ENCODE data around the gene IRF5. TPM values are rescaled to one million over a fixed set of nuclear protein-coding genes. Genes with fewer than 3 reads are reported as not detected.

The IRF5 gene
- total and polyA plus RNA-seq, 10 of the 15 experiments (the other 5 are each of a cell fraction or from before 2014, with no cell fraction given), result 5.4 to 90.3 (median 61.7) TPM

DNA sequence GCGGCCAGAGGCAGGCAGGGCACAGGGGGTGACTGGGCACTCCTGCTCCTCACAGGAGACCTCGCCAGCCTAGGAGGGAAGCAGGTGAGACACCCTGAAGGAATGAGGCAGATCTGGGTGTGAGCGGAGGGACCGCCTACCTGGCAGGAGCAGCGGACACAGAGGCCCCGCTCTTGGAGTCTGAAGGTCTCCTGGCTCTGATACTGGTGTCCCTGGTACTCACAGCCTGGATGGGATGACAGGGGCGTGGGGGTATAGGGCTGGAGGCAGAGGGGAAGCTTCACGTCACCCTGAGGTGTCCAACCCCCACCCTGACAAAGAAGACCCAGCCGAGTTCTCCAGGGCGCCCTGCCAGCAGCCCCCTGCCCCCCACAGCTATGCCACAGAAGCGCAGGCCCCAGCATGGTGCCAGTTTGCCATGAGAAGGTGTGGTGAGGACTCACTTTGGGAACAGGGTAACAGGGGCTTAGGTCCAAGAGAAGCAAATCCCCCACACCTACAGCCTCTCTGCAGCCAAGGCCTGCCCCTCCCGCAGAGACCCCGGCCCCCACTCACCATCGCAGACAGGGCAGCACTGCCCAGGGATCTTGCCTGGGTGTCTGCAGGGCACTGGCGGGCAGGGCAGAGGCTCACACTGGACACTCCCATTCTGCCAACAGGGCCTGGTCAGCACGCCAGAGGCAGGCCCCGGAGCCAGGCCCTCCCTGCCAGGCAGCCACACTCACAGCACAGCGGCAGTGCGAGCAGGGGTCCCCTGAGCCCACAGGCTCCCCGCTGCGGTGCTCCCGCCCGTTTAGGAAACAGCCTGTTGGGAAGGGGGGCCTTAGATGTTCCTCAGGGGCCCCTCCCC lies 44.3 kb upstream of the IRF5 start:
- Histone ChIP-seq H3K36me3 (ENCODE audit: control insufficient read depth in 2 of 2, insufficient read depth in 2 of 2, low read length in 1 of 2) (no peaks in the 10 kb centered on the region), H3K27me3 (replicated peaks in 1 of 2; ENCODE audit: control insufficient read depth in 2 of 2, insufficient read depth in 2 of 2, low read length in 1 of 2) (peaks cover 0 to 1% of the 10 kb centered on the region in 2 experiments; a peak in 2 of 4 replicates), H3K4me3 (no peak overlapping the region), H3K9ac (ENCODE audit: control insufficient read depth, insufficient read depth, low read length) (no peak overlapping the region), H3K27ac (ENCODE audit: control insufficient read depth, insufficient read depth) (no peak overlapping the region), H3K79me2 (ENCODE audit: control insufficient read depth, insufficient read depth, low read length) (no peaks in the 10 kb centered on the region), H3K4me2 (ENCODE audit: control insufficient read depth, insufficient read depth) (no peak overlapping the region), H3K4me1 (ENCODE audit: control insufficient read depth, insufficient read depth, low read length) (peaks cover 3% of the 10 kb centered on the region; the same call in 1 of the 2 replicates), H2AFZ (ENCODE audit: control insufficient read depth, low read depth, low read length) (no peak overlapping the region), H3K9me3 (replicated peaks; ENCODE audit: control insufficient read depth, insufficient read depth, low read length) (no peaks in the 10 kb centered on the region), H4K20me1 (ENCODE audit: control insufficient read depth, insufficient read depth) (no peaks in the 10 kb centered on the region)
- ChIA-PET RAD21 (ENCODE audit: unreplicated experiment) (no interaction called here), CTCF (interaction anchor here (1.1 kb wide), 1 partner anchor 9 kb away, joined by 3 read pairs; no protein-coding TSS in a partner anchor), SMC1A (ENCODE audit: uncharacterized antibody, unreplicated experiment) (no interaction called here), POLR2A (no interaction called here)
- ATAC-seq (no peak), DNase-seq (ENCODE audit: low read depth, low spot score) (no peak), FAIRE-seq (no peak)
- no TSS peak for BruUV-seq (replicated peaks)
- TF ChIP-seq PAX5 (IDR thresholded peaks at IDR 0.05; ENCODE audit: borderline replicate concordance, low read depth, low read length) (no peak), CBFB (IDR thresholded peaks at IDR 0.05; ENCODE audit: low read depth) (no peak), MYB (IDR thresholded peaks at IDR 0.05; ENCODE audit: borderline replicate concordance, low read depth, low read length) (no peak), CBX3 (IDR thresholded peaks at IDR 0.05; ENCODE audit: borderline replicate concordance, low read depth) (no peak), BRCA1 (IDR thresholded peaks at IDR 0.05; ENCODE audit: low read depth, low read length) (no peak), MEF2B (IDR thresholded peaks at IDR 0.05; ENCODE audit: partially characterized antibody, poor library complexity, severe bottlenecking) (no peak)
- TF ChIP-seq, protein P1, sequence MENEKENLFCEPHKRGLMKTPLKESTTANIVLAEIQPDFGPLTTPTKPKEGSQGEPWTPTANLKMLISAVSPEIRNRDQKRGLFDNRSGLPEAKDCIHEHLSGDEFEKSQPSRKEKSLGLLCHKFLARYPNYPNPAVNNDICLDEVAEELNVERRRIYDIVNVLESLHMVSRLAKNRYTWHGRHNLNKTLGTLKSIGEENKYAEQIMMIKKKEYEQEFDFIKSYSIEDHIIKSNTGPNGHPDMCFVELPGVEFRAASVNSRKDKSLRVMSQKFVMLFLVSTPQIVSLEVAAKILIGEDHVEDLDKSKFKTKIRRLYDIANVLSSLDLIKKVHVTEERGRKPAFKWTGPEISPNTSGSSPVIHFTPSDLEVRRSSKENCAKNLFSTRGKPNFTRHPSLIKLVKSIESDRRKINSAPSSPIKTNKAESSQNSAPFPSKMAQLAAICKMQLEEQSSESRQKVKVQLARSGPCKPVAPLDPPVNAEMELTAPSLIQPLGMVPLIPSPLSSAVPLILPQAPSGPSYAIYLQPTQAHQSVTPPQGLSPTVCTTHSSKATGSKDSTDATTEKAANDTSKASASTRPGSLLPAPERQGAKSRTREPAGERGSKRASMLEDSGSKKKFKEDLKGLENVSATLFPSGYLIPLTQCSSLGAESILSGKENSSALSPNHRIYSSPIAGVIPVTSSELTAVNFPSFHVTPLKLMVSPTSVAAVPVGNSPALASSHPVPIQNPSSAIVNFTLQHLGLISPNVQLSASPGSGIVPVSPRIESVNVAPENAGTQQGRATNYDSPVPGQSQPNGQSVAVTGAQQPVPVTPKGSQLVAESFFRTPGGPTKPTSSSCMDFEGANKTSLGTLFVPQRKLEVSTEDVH (IDR thresholded peaks at IDR 0.05; ENCODE audit: low read depth, partially characterized antibody), result no peak
- TF ChIP-seq, protein P2, sequence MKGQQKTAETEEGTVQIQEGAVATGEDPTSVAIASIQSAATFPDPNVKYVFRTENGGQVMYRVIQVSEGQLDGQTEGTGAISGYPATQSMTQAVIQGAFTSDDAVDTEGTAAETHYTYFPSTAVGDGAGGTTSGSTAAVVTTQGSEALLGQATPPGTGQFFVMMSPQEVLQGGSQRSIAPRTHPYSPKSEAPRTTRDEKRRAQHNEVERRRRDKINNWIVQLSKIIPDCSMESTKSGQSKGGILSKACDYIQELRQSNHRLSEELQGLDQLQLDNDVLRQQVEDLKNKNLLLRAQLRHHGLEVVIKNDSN (IDR thresholded peaks at IDR 0.05; ENCODE audit: borderline replicate concordance, extremely low read length, insufficient read depth, low read depth, low read length), result no peak
- intact Hi-C loops (cut with micrococcal nuclease; ENCODE audit: unreplicated experiment) (no loop called here), in situ Hi-C loops (cut with MboI) (no loop called here)
- 71% methylated on average over 18 of the region's 23 CpGs for WGBS (ENCODE audit: insufficient coverage, insufficient replicate concordance, low lambda C conversion rate, missing lambda C conversion rate)
